GM23338 (cell line): Measurements from ENCODE around the gene NELFB. TPM values are rescaled to one million over a fixed set of nuclear protein-coding genes. Genes with fewer than 3 reads are reported as not detected.

Source experiments
- ATAC-seq: fragments of 200-7000 bp; cut with Tn5 transposase; 3 replicates; pipeline ENCODE4 v1.9.1; 2020
- DNase-seq: peaks from one replicate; pipeline ENCODE4 v3.0.0-alpha.2; 2015; ENCODE audit warnings: low spot score
- H2AFZ ChIP-seq: fragments of 200-600 bp; sonication (generic); 2 replicates; pipeline ENCODE4 v1.8.0; 2016; ENCODE audit warnings: antibody characterized with exemption, mild to moderate bottlenecking, moderate library complexity
- H3F3A ChIP-seq: fragments of 200-600 bp; sonication (generic); replicated peaks from 2 replicates; pipeline ENCODE4 v1.8.0; 2017; ENCODE audit warnings: antibody characterized with exemption, mixed run types, low read depth
- H3K27ac ChIP-seq: fragments of 200-600 bp; sonication (generic); 2 replicates; pipeline ENCODE4 v1.6.1; 2016; ENCODE audit warnings: low read depth
- H3K27me3 ChIP-seq: fragments of 200-600 bp; sonication (generic); 2 replicates; pipeline ENCODE4 v1.8.0; 2016; ENCODE audit warnings: mild to moderate bottlenecking, mixed run types, moderate library complexity; ENCODE audit not compliant: insufficient read depth
- H3K36me3 ChIP-seq: fragments of 200-600 bp; sonication (generic); 2 replicates; pipeline ENCODE4 v1.8.0; 2016; ENCODE audit warnings: mild to moderate bottlenecking; ENCODE audit not compliant: insufficient read depth
- H3K4me1 ChIP-seq: fragments of 200-600 bp; sonication (generic); 2 replicates; pipeline ENCODE4 v1.8.0; 2016; ENCODE audit warnings: mild to moderate bottlenecking, moderate library complexity; ENCODE audit not compliant: insufficient read depth
- H3K4me2 ChIP-seq: fragments of 200-600 bp; sonication (generic); 2 replicates; pipeline ENCODE4 v1.7.1; 2017; ENCODE audit warnings: mixed run types
- H3K4me3 ChIP-seq: fragments of 200-600 bp; sonication (generic); 2 replicates; pipeline ENCODE4 v1.6.1; 2016; ENCODE audit warnings: mixed run types
- H3K79me2 ChIP-seq: fragments of 200-600 bp; sonication (generic); replicated peaks from 2 replicates; pipeline ENCODE4 v1.8.0; 2017; ENCODE audit warnings: mild to moderate bottlenecking; ENCODE audit not compliant: insufficient read depth
- H3K9me2 ChIP-seq: fragments of 200-600 bp; sonication (generic); 2 replicates; pipeline ENCODE4 v1.8.0; 2017; ENCODE audit not compliant: insufficient read depth
- H4K20me1 ChIP-seq: fragments of 200-600 bp; sonication (generic); replicated peaks from 2 replicates; pipeline ENCODE4 v1.8.0; 2017; ENCODE audit warnings: mild to moderate bottlenecking; ENCODE audit not compliant: insufficient read depth
- H3K27ac Mint-ChIP-seq: 2 replicates; pipeline ENCODE4 v1.8.0; 2020; ENCODE audit warnings: inconsistent platforms, mild to moderate bottlenecking, moderate library complexity, mixed read lengths
- H3K27me3 Mint-ChIP-seq: 3 replicates; pipeline ENCODE4 v1.8.0; 2022; ENCODE audit warnings: low read depth, mild to moderate bottlenecking, moderate library complexity, mixed read lengths, inconsistent platforms; ENCODE audit not compliant: insufficient read depth, poor library complexity
- H3K36me3 Mint-ChIP-seq: 3 replicates; pipeline ENCODE4 v1.8.0; 2021; ENCODE audit warnings: low read depth, mild to moderate bottlenecking, inconsistent platforms, moderate library complexity, mixed read lengths
- H3K4me1 Mint-ChIP-seq: 3 replicates; pipeline ENCODE4 v1.8.0; 2020; ENCODE audit warnings: mild to moderate bottlenecking, inconsistent platforms, mixed read lengths
- H3K4me3 Mint-ChIP-seq: 3 replicates; pipeline ENCODE4 v1.8.0; 2021; ENCODE audit warnings: moderate library complexity, mild to moderate bottlenecking, inconsistent platforms, mixed read lengths
- H3K9me3 Mint-ChIP-seq: 3 replicates; pipeline ENCODE4 v1.8.0; 2020; ENCODE audit warnings: moderate library complexity, mild to moderate bottlenecking, inconsistent platforms, mixed read lengths
- EZH2 ChIP-seq: fragments of 200-600 bp; sonication (generic); IDR thresholded peaks from one replicate; pipeline ENCODE4 v1.8.0; 2017; ENCODE audit warnings: antibody characterized with exemption, mild to moderate bottlenecking, low read depth; ENCODE audit not compliant: unreplicated experiment
- POLR2AphosphoS5 ChIP-seq: IDR thresholded peaks from 2 replicates; pipeline ENCODE4 v1.6.1; 2016; ENCODE audit warnings: antibody characterized with exemption, low read depth
- STAT1 ChIP-seq: IDR thresholded peaks from one replicate; pipeline ENCODE4 v1.6.1; 2016; ENCODE audit warnings: antibody characterized with exemption; ENCODE audit not compliant: unreplicated experiment
- ZNF114 ChIP-seq: fragments of 250-450 bp; sonication (Bioruptor Pico); IDR thresholded peaks from 2 replicates; pipeline ENCODE4 v1.5.0; 2020; ENCODE audit warnings: mild to moderate bottlenecking, moderate library complexity
- ZNF331 ChIP-seq: fragments of 250-450 bp; sonication (Bioruptor Pico); IDR thresholded peaks from 2 replicates; pipeline ENCODE4 v1.5.0; 2020; ENCODE audit warnings: low read depth, mild to moderate bottlenecking, moderate library complexity
- polyA plus RNA-seq: library from polyadenylated mRNA; unstranded; fragments of >200 nt; fragmentation: Nextera tagmentation; extraction: Ambion mirVana; gene quantifications from 2 replicates; pipeline ENCODE4 v1.2.1, GENCODE V29; 2016
- total RNA-seq: library from RNA; depleted of rRNA; stranded (reverse); fragments of >200 nt; shearing (Covaris generic); gene quantifications from 2 replicates; pipeline ENCODE4 v1.2.3, GENCODE V29; 2014
- TF ChIP-seq, protein P1 (sequence below): IDR thresholded peaks from 2 replicates; pipeline ENCODE4 v1.6.1; 2016; ENCODE audit warnings: antibody characterized with exemption
- TF ChIP-seq, protein P2 (sequence below), 2 experiments: fragments of 200-600 bp in 1 of 2; sonication (generic) in 1 of 2; conservative IDR thresholded peaks; 2 replicates each; pipeline versions ENCODE4 v1.5.1 to v1.6.1; 2016 to 2017; ENCODE audit warnings: antibody characterized with exemption in 2 of 2, low read depth in 2 of 2, mild to moderate bottlenecking in 2 of 2, moderate library complexity in 1 of 2
- TF ChIP-seq, protein P3 (sequence below): IDR thresholded peaks from one replicate; pipeline ENCODE4 v1.6.1; 2018; ENCODE audit warnings: antibody characterized with exemption; ENCODE audit not compliant: unreplicated experiment
- TF ChIP-seq, protein P4 (sequence below): fragments of 250-450 bp; sonication (Bioruptor Pico); IDR thresholded peaks from 2 replicates; pipeline ENCODE4 v1.5.0; 2020; ENCODE audit warnings: mild to moderate bottlenecking, moderate library complexity

Gene NELFB
- total and polyA plus RNA-seq, 2 experiments from 2014 or later: 30.0 to 97.3 TPM

DNA sequence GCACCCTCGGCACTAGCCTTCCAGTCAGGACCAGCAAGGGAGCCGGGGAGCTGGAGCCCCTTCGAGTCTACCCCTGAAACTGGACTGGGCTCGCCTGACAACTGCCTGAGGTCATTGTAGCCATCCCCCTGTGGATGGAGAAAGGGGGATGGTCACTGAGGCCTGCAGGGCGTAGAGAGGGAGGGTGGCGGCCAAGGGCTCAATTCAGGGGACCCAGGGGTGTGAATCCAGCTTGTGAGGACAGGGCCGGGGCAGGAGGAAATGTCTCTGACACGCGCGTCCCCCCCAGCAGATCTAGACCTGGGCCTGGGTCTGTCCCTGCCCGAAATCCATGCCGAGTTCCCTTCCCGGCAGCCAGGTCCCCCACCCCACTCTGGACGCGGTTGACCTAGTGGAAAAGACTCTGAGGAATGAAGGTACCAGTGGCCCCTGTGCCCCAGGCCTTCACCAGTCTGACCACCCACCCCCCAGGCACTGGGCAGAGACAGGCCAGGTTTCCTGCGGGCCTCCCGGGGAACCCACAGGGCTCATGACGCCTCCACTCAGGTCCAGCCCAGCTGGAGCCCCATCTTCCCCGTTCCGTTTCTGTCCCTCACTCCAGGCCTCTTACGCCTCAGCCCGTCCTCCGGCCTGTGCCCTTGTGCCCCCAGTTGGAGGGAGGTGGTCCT is 23.6 kb upstream of the NELFB start:
- H3K27me3 ChIP-seq: no peaks in the 10 kb centered on the region
- no peak overlapping the region for H3K4me2 ChIP-seq
- H4K20me1 ChIP-seq: no peaks in the 10 kb centered on the region
- H3K27ac ChIP-seq: no peak overlapping the region
- Mint-ChIP-seq H3K4me3 (no peak overlapping the region), H3K27me3 (peaks cover 5% of the 10 kb centered on the region), H3K9me3 (no peaks in the 10 kb centered on the region), H3K36me3 (no peaks in the 10 kb centered on the region), H3K27ac (no peak overlapping the region), H3K4me1 (peaks cover 7% of the 10 kb centered on the region; the same call in 2 of the 3 replicates)
- H3F3A ChIP-seq: no peaks in the 10 kb centered on the region
- H3K79me2 ChIP-seq: no peaks in the 10 kb centered on the region
- H3K4me3 ChIP-seq: no peak overlapping the region
- no peaks in the 10 kb centered on the region for H3K9me2 ChIP-seq
- no peaks in the 10 kb centered on the region for H3K36me3 ChIP-seq
- no peak for DNase-seq
- ATAC-seq: no peak
- TF ChIP-seq, protein P1, sequence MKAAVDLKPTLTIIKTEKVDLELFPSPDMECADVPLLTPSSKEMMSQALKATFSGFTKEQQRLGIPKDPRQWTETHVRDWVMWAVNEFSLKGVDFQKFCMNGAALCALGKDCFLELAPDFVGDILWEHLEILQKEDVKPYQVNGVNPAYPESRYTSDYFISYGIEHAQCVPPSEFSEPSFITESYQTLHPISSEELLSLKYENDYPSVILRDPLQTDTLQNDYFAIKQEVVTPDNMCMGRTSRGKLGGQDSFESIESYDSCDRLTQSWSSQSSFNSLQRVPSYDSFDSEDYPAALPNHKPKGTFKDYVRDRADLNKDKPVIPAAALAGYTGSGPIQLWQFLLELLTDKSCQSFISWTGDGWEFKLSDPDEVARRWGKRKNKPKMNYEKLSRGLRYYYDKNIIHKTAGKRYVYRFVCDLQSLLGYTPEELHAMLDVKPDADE: no peak
- no peak overlapping the region for H2AFZ ChIP-seq
- H3K4me1 ChIP-seq: no peaks in the 10 kb centered on the region

DNA sequence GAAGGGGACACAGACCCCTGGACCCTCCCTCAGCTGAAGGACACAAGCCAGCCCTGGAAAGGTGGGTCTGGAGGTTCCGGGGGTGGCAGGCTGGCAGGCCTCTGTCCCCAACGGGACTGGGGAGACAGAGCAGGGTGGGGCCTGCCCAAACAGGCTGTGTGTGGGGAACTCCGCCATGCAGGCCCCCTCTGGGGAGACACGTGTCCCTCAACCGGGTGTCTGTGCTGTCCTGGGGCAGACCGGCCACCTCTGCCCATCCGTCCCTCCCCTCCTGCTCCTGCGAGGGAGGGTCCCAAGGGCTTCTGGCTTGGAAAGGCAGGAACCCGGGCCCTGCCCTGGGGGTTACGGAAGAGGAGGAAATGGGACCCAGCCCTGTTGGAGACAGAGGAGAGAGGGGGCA is 23.0 kb upstream of the NELFB start:
- H3K27me3 ChIP-seq: no peaks in the 10 kb centered on the region
- H2AFZ ChIP-seq: no peak overlapping the region
- DNase-seq: no peak
- Mint-ChIP-seq H3K4me3 (no peak overlapping the region), H3K9me3 (no peaks in the 10 kb centered on the region), H3K4me1 (peaks cover 7% of the 10 kb centered on the region; the same call in 2 of the 3 replicates), H3K36me3 (no peaks in the 10 kb centered on the region), H3K27ac (no peak overlapping the region), H3K27me3 (peaks cover 5% of the 10 kb centered on the region)
- peaks cover 3% of the 10 kb centered on the region; the same call in 1 of the 2 replicates for H3K4me1 ChIP-seq
- H3K36me3 ChIP-seq: no peaks in the 10 kb centered on the region
- H3K4me3 ChIP-seq: no peak overlapping the region
- H3F3A ChIP-seq: no peaks in the 10 kb centered on the region
- no peak overlapping the region for H3K27ac ChIP-seq
- no peaks in the 10 kb centered on the region for H3K9me2 ChIP-seq
- ATAC-seq: no peak
- H4K20me1 ChIP-seq: no peaks in the 10 kb centered on the region
- no peak overlapping the region for H3K4me2 ChIP-seq
- H3K79me2 ChIP-seq: no peaks in the 10 kb centered on the region
- TF ChIP-seq, protein P2, sequence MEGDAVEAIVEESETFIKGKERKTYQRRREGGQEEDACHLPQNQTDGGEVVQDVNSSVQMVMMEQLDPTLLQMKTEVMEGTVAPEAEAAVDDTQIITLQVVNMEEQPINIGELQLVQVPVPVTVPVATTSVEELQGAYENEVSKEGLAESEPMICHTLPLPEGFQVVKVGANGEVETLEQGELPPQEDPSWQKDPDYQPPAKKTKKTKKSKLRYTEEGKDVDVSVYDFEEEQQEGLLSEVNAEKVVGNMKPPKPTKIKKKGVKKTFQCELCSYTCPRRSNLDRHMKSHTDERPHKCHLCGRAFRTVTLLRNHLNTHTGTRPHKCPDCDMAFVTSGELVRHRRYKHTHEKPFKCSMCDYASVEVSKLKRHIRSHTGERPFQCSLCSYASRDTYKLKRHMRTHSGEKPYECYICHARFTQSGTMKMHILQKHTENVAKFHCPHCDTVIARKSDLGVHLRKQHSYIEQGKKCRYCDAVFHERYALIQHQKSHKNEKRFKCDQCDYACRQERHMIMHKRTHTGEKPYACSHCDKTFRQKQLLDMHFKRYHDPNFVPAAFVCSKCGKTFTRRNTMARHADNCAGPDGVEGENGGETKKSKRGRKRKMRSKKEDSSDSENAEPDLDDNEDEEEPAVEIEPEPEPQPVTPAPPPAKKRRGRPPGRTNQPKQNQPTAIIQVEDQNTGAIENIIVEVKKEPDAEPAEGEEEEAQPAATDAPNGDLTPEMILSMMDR (conservative IDR thresholded peaks at IDR 0.05; ENCODE audit: low read depth in 2 of 2): no peak
- TF ChIP-seq, protein P3, sequence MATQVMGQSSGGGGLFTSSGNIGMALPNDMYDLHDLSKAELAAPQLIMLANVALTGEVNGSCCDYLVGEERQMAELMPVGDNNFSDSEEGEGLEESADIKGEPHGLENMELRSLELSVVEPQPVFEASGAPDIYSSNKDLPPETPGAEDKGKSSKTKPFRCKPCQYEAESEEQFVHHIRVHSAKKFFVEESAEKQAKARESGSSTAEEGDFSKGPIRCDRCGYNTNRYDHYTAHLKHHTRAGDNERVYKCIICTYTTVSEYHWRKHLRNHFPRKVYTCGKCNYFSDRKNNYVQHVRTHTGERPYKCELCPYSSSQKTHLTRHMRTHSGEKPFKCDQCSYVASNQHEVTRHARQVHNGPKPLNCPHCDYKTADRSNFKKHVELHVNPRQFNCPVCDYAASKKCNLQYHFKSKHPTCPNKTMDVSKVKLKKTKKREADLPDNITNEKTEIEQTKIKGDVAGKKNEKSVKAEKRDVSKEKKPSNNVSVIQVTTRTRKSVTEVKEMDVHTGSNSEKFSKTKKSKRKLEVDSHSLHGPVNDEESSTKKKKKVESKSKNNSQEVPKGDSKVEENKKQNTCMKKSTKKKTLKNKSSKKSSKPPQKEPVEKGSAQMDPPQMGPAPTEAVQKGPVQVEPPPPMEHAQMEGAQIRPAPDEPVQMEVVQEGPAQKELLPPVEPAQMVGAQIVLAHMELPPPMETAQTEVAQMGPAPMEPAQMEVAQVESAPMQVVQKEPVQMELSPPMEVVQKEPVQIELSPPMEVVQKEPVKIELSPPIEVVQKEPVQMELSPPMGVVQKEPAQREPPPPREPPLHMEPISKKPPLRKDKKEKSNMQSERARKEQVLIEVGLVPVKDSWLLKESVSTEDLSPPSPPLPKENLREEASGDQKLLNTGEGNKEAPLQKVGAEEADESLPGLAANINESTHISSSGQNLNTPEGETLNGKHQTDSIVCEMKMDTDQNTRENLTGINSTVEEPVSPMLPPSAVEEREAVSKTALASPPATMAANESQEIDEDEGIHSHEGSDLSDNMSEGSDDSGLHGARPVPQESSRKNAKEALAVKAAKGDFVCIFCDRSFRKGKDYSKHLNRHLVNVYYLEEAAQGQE: no peak
- TF ChIP-seq EZH2 (no peak), ZNF331 (CRISPR knock-in tag) (no peak), ZNF114 (CRISPR knock-in tag) (no peak), POLR2AphosphoS5 (no peak), STAT1 (no peak)
- TF ChIP-seq, protein P4, sequence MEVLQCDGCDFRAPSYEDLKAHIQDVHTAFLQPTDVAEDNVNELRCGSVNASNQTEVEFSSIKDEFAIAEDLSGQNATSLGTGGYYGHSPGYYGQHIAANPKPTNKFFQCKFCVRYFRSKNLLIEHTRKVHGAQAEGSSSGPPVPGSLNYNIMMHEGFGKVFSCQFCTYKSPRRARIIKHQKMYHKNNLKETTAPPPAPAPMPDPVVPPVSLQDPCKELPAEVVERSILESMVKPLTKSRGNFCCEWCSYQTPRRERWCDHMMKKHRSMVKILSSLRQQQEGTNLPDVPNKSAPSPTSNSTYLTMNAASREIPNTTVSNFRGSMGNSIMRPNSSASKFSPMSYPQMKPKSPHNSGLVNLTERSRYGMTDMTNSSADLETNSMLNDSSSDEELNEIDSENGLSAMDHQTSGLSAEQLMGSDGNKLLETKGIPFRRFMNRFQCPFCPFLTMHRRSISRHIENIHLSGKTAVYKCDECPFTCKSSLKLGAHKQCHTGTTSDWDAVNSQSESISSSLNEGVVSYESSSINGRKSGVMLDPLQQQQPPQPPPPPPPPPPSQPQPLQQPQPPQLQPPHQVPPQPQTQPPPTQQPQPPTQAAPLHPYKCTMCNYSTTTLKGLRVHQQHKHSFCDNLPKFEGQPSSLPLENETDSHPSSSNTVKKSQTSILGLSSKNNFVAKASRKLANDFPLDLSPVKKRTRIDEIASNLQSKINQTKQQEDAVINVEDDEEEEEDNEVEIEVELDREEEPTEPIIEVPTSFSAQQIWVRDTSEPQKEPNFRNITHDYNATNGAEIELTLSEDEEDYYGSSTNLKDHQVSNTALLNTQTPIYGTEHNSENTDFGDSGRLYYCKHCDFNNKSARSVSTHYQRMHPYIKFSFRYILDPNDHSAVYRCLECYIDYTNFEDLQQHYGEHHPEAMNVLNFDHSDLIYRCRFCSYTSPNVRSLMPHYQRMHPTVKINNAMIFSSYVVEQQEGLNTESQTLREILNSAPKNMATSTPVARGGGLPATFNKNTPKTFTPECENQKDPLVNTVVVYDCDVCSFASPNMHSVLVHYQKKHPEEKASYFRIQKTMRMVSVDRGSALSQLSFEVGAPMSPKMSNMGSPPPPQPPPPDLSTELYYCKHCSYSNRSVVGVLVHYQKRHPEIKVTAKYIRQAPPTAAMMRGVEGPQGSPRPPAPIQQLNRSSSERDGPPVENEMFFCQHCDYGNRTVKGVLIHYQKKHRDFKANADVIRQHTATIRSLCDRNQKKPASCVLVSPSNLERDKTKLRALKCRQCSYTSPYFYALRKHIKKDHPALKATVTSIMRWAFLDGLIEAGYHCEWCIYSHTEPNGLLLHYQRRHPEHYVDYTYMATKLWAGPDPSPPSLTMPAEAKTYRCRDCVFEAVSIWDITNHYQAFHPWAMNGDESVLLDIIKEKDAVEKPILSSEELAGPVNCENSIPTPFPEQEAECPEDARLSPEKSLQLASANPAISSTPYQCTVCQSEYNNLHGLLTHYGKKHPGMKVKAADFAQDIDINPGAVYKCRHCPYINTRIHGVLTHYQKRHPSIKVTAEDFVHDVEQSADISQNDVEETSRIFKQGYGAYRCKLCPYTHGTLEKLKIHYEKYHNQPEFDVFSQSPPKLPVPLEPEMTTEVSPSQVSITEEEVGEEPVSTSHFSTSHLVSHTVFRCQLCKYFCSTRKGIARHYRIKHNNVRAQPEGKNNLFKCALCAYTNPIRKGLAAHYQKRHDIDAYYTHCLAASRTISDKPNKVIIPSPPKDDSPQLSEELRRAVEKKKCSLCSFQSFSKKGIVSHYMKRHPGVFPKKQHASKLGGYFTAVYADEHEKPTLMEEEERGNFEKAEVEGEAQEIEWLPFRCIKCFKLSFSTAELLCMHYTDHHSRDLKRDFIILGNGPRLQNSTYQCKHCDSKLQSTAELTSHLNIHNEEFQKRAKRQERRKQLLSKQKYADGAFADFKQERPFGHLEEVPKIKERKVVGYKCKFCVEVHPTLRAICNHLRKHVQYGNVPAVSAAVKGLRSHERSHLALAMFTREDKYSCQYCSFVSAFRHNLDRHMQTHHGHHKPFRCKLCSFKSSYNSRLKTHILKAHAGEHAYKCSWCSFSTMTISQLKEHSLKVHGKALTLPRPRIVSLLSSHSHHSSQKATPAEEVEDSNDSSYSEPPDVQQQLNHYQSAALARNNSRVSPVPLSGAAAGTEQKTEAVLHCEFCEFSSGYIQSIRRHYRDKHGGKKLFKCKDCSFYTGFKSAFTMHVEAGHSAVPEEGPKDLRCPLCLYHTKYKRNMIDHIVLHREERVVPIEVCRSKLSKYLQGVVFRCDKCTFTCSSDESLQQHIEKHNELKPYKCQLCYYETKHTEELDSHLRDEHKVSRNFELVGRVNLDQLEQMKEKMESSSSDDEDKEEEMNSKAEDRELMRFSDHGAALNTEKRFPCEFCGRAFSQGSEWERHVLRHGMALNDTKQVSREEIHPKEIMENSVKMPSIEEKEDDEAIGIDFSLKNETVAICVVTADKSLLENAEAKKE (CRISPR knock-in tag): no peak
